SK-N-SH (cell line): ENCODE data around the gene ABHD8. TPM values are rescaled to one million over a fixed set of nuclear protein-coding genes. Genes with fewer than 3 reads are reported as not detected.

Experiments used
- CTCF ChIA-PET: fragments of 300-600, 350-600 bp; formaldehyde crosslinking; extraction: SDS; loops from one replicate; lab custom pipeline; 2021; lab: Yijun Ruan, JAX
- POLR2A ChIA-PET: fragments of 350-600 bp; sonication (Branson Sonifier 250); formaldehyde crosslinking; extraction: SDS; loops from one replicate; lab custom pipeline; 2020; ENCODE audit warnings: antibody characterized with exemption, inconsistent platforms; lab: Yijun Ruan, JAX
- DNase-seq: peaks from one replicate; pipeline ENCODE4 v3.0.0; 2012
- H2AFZ ChIP-seq: fragments of 200-600 bp; sonication (generic); 2 replicates; pipeline ENCODE4 v1.8.1; 2016; ENCODE audit warnings: antibody characterized with exemption, mild to moderate bottlenecking, low read depth
- H3F3A ChIP-seq: fragments of 200-600 bp; sonication (generic); replicated peaks from 2 replicates; pipeline ENCODE3; 2016; ENCODE audit warnings: antibody characterized with exemption, mild to moderate bottlenecking; ENCODE audit not compliant: insufficient read depth
- H3K27ac ChIP-seq, 2 experiments: fragments of 200-500 bp in 1 of 2; fragments of 200-600 bp in 1 of 2; sonication (Bioruptor generic) in 1 of 2; sonication (generic), shearing (Covaris generic) in 1 of 2; 2 replicates each; pipeline versions ENCODE4 v1.5.1 to v1.6.1; 2014 to 2016; ENCODE audit warnings: low read depth in 2 of 2, inconsistent platforms in 1 of 2, low read length in 1 of 2, mild to moderate bottlenecking in 1 of 2, mixed read lengths in 1 of 2
- H3K27me3 ChIP-seq: fragments of 200-600 bp; sonication (generic), shearing (Covaris generic); 2 replicates; pipeline ENCODE4 v1.6.1; 2016; ENCODE audit warnings: mixed run types; ENCODE audit not compliant: insufficient read depth
- H3K36me3 ChIP-seq, 2 experiments: fragments of 200-500 bp in 1 of 2; fragments of 200-600 bp in 1 of 2; sonication (Bioruptor generic) in 1 of 2; sonication (generic) in 1 of 2; replicated peaks in 1 of 2; 2 replicates each; pipeline versions ENCODE3 to v1.5.1; 2014 to 2016; ENCODE audit warnings: low read length in 1 of 2, mild to moderate bottlenecking in 1 of 2; ENCODE audit not compliant: insufficient read depth in 2 of 2, control insufficient read depth in 1 of 2
- H3K4me1 ChIP-seq, 2 experiments: fragments of 200-500 bp in 1 of 2; fragments of 200-600 bp in 1 of 2; sonication (Bioruptor generic) in 1 of 2; sonication (generic), shearing (Covaris generic) in 1 of 2; 2 replicates each; pipeline versions ENCODE4 v1.5.1 to v1.6.1; 2014 to 2016; ENCODE audit warnings: low read depth in 1 of 2, low read length in 1 of 2, mixed run types in 1 of 2; ENCODE audit not compliant: insufficient read depth in 2 of 2, control insufficient read depth in 1 of 2
- H3K4me2 ChIP-seq: fragments of 200-600 bp; sonication (generic), shearing (Covaris generic); 2 replicates; pipeline ENCODE4 v1.6.1; 2017; ENCODE audit warnings: mixed run types
- H3K4me3 ChIP-seq, 2 experiments: fragments of 200-500 bp in 1 of 2; fragments of 200-600 bp in 1 of 2; sonication (Bioruptor generic) in 1 of 2; sonication (generic), shearing (Covaris generic) in 1 of 2; 2 replicates each; pipeline versions ENCODE4 v1.5.1 to v1.8.1; 2014 to 2016; ENCODE audit warnings: low read depth in 2 of 2, inconsistent platforms in 1 of 2, low read length in 1 of 2, mild to moderate bottlenecking in 1 of 2, mixed read lengths in 1 of 2, moderate library complexity in 1 of 2
- H3K79me2 ChIP-seq: fragments of 200-600 bp; sonication (generic); 2 replicates; pipeline ENCODE4 v1.8.1; 2017; ENCODE audit warnings: mild to moderate bottlenecking; ENCODE audit not compliant: insufficient read depth
- H3K9ac ChIP-seq: fragments of 200-600 bp; sonication (generic); 2 replicates; pipeline ENCODE4 v1.6.1; 2017; ENCODE audit warnings: mixed run types
- H3K9me2 ChIP-seq: fragments of 200-600 bp; sonication (generic); 2 replicates; pipeline ENCODE4 v1.6.1; 2017; ENCODE audit warnings: mixed run types
- H3K9me3 ChIP-seq: fragments of 200-600 bp; sonication (generic); 2 replicates; pipeline ENCODE4 v1.6.1; 2017; ENCODE audit warnings: mixed run types, mild to moderate bottlenecking, moderate library complexity
- H4K20me1 ChIP-seq: fragments of 200-600 bp; sonication (generic); 2 replicates; pipeline ENCODE4 v1.6.1; 2017; ENCODE audit warnings: mild to moderate bottlenecking, mixed run types; ENCODE audit not compliant: insufficient read depth
- CHD2 ChIP-seq: fragments of 150-350 bp; IDR thresholded peaks from 2 replicates; pipeline ENCODE4 v1.6.1; 2018; ENCODE audit warnings: low read length; ENCODE audit not compliant: partially characterized antibody
- CTCF ChIP-seq: fragments of 200-600 bp; sonication (generic); IDR thresholded peaks from 2 replicates; pipeline ENCODE4 v1.6.1; 2017; ENCODE audit warnings: antibody characterized with exemption, mild to moderate bottlenecking, moderate library complexity
- ELF1 ChIP-seq: IDR thresholded peaks from 2 replicates; pipeline ENCODE4 v1.4.0; 2012
- EZH2phosphoT487 ChIP-seq: fragments of 200-600 bp; sonication (generic); IDR thresholded peaks from 2 replicates; pipeline ENCODE4 v1.6.1; 2017; ENCODE audit warnings: low read depth, mixed run types, mild to moderate bottlenecking, antibody characterized with exemption, moderate library complexity, borderline replicate concordance
- FOXJ3 ChIP-seq: sonication (generic); formaldehyde crosslinking; IDR thresholded peaks from 2 replicates; pipeline ENCODE4 v1.5.1; 2020; ENCODE audit warnings: mild to moderate bottlenecking, missing genetic modification reagents
- GABPA ChIP-seq: IDR thresholded peaks from 2 replicates; pipeline ENCODE4 v1.4.0; 2012; ENCODE audit warnings: low read depth, mild to moderate bottlenecking
- GATA2 ChIP-seq: sonication (generic); formaldehyde crosslinking; IDR thresholded peaks from 2 replicates; pipeline ENCODE4 v1.5.0; 2020; ENCODE audit warnings: mild to moderate bottlenecking, missing genetic modification reagents
- MAX ChIP-seq: IDR thresholded peaks from 2 replicates; pipeline ENCODE4 v1.4.0; 2012; ENCODE audit warnings: low read depth
- MEF2A ChIP-seq: IDR thresholded peaks from 2 replicates; pipeline ENCODE4 v1.4.0; 2012; ENCODE audit warnings: low read depth, borderline replicate concordance
- MXI1 ChIP-seq: IDR thresholded peaks from 2 replicates; pipeline ENCODE4 v1.6.1; 2012; ENCODE audit warnings: mild to moderate bottlenecking, low read depth, low read length, improper control_type of control experiment
- NRF1 ChIP-seq: IDR thresholded peaks from 2 replicates; pipeline ENCODE4 v1.6.1; 2012; ENCODE audit warnings: low read depth, mild to moderate bottlenecking, low read length
- RCOR1 ChIP-seq: fragments of 150-350 bp; IDR thresholded peaks from 2 replicates; pipeline ENCODE4 v1.6.1; 2017; ENCODE audit warnings: antibody characterized with exemption, low read length
- REST ChIP-seq: IDR thresholded peaks from 2 replicates; pipeline ENCODE4 v1.6.1; 2012; ENCODE audit warnings: mild to moderate bottlenecking, low read depth, low read length, moderate library complexity
- SIN3A ChIP-seq: IDR thresholded peaks from 2 replicates; pipeline ENCODE4 v1.6.1; 2012; ENCODE audit warnings: low read depth, mild to moderate bottlenecking, low read length, moderate library complexity, borderline replicate concordance
- TAF1 ChIP-seq: IDR thresholded peaks from 2 replicates; pipeline ENCODE4 v1.6.1; 2012; ENCODE audit warnings: low read depth, mild to moderate bottlenecking, low read length, moderate library complexity, borderline replicate concordance
- TCF12 ChIP-seq: IDR thresholded peaks from 2 replicates; pipeline ENCODE4 v1.4.0; 2012
- YY1 ChIP-seq: IDR thresholded peaks from 2 replicates; pipeline ENCODE4 v1.4.0; 2012; ENCODE audit warnings: low read depth, mild to moderate bottlenecking
- WGBS: methylation state at CpG from one replicate; pipeline ENCODE4 v1.1.6; 2017; ENCODE audit warnings: low lambda C conversion rate; 5-methylcytosine and 5-hydroxymethylcytosine counted together
- polyA plus RNA-seq, 3 experiments: library from polyadenylated mRNA; depleted of rRNA; stranded (reverse); fragments of >200 nt; gene quantifications; 2 replicates each; pipeline ENCODE4 v1.2.3, GENCODE V29; 2012

The ABHD8 gene
- polyA plus RNA-seq, 1 of the 3 experiments (the other 2 are of a cell fraction) = 11.1 TPM

GRCh38 chr19:17254636-17255035 lies 48.6 kb downstream of the ABHD8 start:
- Histone ChIP-seq H2AFZ (no peak overlapping the region), H3K27me3 (no peaks in the 10 kb centered on the region), H3K9me2 (no peaks in the 10 kb centered on the region), H3K4me3 (no peak overlapping the region), H3K4me1 (no peaks in the 10 kb centered on the region), H3K27ac (no peak overlapping the region), H3K9me3 (peaks cover 5% of the 10 kb centered on the region; the same call in 1 of the 2 replicates), H3K36me3 (no peaks in the 10 kb centered on the region), H3K4me2 (no peak overlapping the region), H3K9ac (no peak overlapping the region)
- 81% methylated on average over 10 of the region's 10 CpGs for WGBS
- POLR2A ChIA-PET = no interaction called here
- no peak for TF ChIP-seq MAX
- TF ChIP-seq REST = no peak
- TF ChIP-seq EZH2phosphoT487 = no peak
- TF ChIP-seq YY1 = no peak
- TF ChIP-seq NRF1 = no peak
- TF ChIP-seq GATA2 (CRISPR knock-in tag) = no peak
- TF ChIP-seq TCF12 = no peak
- no peak for TF ChIP-seq TAF1
- no peak for TF ChIP-seq FOXJ3 (CRISPR knock-in tag)
- TF ChIP-seq ELF1 = no peak
- TF ChIP-seq, all 33 proteins: peak for 0
- no peak for DNase-seq
- Histone ChIP-seq H3K79me2 (no peaks in the 10 kb centered on the region), H4K20me1 (no peaks in the 10 kb centered on the region), H3F3A (no peaks in the 10 kb centered on the region)
- CTCF ChIA-PET = no interaction called here

GRCh38 chr19:17249887-17250548 lies 53.2 kb downstream of the ABHD8 start:
- no peak overlapping the region for H2AFZ ChIP-seq
- CTCF ChIA-PET = interaction anchor here (0.6 to 2.9 kb wide), 4 partner anchors 11 to 34 kb away, joined by 3 to 14 read pairs (median 4); no protein-coding TSS in a partner anchor
- no peak overlapping the region for H3K9ac ChIP-seq
- peaks cover 6 to 16% of the 10 kb centered on the region in 2 experiments; a peak in 2 of 4 replicates for H3K4me1 ChIP-seq
- peaks cover 3% of the 10 kb centered on the region for H3K79me2 ChIP-seq
- no peak for DNase-seq
- H3K4me3 ChIP-seq = no peak overlapping the region
- H3F3A ChIP-seq = no peaks in the 10 kb centered on the region
- no peaks in the 10 kb centered on the region for H4K20me1 ChIP-seq
- no peaks in the 10 kb centered on the region for H3K9me2 ChIP-seq
- H3K9me3 ChIP-seq = no peaks in the 10 kb centered on the region
- 94% methylated on average over 11 of the region's 15 CpGs for WGBS
- no peak overlapping the region for H3K4me2 ChIP-seq
- H3K27me3 ChIP-seq = no peaks in the 10 kb centered on the region
- no peak overlapping the region for H3K27ac ChIP-seq
- H3K36me3 ChIP-seq = no peaks in the 10 kb centered on the region
- POLR2A ChIA-PET = no interaction called here
- no peak for TF ChIP-seq GABPA
- no peak for TF ChIP-seq SIN3A
- no peak for TF ChIP-seq MAX
- no peak for TF ChIP-seq CHD2
- TF ChIP-seq RCOR1 = no peak
- no peak for TF ChIP-seq CTCF
- no peak for TF ChIP-seq REST
- no peak for TF ChIP-seq MXI1
- TF ChIP-seq MEF2A = no peak
- TF ChIP-seq EZH2phosphoT487 = no peak
- TF ChIP-seq YY1 = no peak
